Cardiac fibroblast (primary cell): Measurements from ENCODE around the gene ZNF362.

Experiments
- DNase-seq, 2 donors: peaks; one replicate each; pipeline versions ENCODE4 v3.0.0 to v3.0.0-alpha.2; 2010; ENCODE audit warnings: low read depth in 2 of 2
- H3K4me3 ChIP-seq, 2 donors: replicated peaks in 1 of 2; 1 replicate in 1 of 2; 2 replicates in 1 of 2; pipeline ENCODE4 v1.5.1; 2011; ENCODE audit warnings: low read depth in 2 of 2, low read length in 2 of 2, mild to moderate bottlenecking in 2 of 2, moderate library complexity in 1 of 2
- CTCF ChIP-seq: IDR thresholded peaks from one replicate; pipeline ENCODE4 v1.5.1; 2011; ENCODE audit warnings: low read depth, mild to moderate bottlenecking, low read length, inconsistent platforms

ZNF362 gene

DNA sequence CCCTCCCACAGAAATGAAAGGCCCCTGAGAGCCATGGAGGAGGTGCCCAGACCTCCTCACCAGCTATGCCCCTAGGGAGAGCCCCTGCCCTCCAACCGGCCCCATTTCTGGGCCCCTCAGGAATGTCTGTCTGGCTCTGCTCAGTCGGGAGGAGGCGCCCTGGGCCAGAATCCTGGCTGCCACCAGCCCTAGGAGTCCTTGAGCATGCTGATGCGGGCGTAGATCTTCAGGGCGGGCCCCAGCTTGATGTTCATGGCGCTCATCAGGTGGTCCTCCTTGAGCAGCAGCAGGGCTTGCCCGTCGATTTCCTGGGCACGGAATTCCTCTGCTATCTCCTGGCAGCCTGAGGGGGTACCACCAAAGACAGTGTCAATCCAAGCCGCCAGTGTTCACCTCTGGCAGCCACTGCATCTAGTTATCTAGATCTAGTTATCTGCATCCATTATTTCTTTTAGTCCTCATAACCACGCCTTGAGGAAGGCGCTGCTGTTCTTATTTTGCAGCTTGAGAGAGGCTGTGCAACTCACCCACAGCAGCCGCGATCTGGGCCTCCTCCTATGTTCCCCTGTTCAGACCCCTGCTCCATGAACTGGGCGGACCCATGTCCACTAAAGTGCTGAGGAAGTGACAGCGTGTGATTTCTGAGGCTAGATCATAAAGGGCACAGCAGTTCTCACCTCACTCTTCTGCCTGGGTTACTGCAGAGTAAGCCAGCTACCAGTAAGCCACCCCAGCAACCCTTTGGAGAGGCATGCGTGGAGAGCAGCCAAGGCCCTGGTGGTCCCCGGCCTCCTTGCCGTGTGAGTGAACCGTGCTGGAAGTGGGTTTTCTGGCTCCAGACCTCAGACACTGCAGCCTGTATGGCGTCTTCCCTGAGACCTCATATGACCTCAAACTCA is 68.6 kb downstream of the ZNF362 start:
- no peak for TF ChIP-seq CTCF
- no peak for DNase-seq
- no peak overlapping the region for H3K4me3 ChIP-seq

DNA sequence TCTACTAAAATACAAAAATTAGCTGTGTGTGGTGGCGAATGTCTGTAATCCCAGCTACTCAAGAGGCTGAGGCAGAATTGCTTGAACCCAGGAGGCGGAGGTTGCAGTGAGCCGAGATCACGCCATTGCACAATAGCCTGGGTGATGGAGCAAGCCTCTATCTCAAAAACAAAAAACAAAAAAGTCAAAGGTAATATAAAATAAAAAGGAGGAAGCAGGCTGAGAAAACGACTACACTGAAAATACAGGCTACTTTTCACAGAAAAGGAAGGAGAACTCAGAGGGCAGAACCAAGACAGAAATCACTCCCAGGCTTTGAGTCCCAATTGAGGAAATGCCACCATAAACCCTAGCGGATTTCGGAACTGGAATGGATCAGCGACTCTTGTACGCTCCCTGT is 70.5 kb downstream of the ZNF362 start:
- no peak for TF ChIP-seq CTCF
- no peak for DNase-seq

GRCh38 chr1:33327587-33328325 is 71.5 kb downstream of the ZNF362 start:
- no peak for TF ChIP-seq CTCF
- H3K4me3 ChIP-seq: no peak overlapping the region
- DNase-seq: peak; percentile 95 to 99

More for the DNA sequence above, 70.5 kb downstream of the ZNF362 start:
- no peak overlapping the region for H3K4me3 ChIP-seq

GRCh38 chr1:33328817-33329216 is 72.5 kb downstream of the ZNF362 start:
- no peak for DNase-seq
- no peak overlapping the region for H3K4me3 ChIP-seq
- TF ChIP-seq CTCF: no peak

- H3K4me3 ChIP-seq: no peak overlapping the region
- TF ChIP-seq CTCF: no peak
- DNase-seq: no peak
These were observed 73.5 kb downstream of the ZNF362 start for GRCh38 chr1:33329600-33330305.

DNA sequence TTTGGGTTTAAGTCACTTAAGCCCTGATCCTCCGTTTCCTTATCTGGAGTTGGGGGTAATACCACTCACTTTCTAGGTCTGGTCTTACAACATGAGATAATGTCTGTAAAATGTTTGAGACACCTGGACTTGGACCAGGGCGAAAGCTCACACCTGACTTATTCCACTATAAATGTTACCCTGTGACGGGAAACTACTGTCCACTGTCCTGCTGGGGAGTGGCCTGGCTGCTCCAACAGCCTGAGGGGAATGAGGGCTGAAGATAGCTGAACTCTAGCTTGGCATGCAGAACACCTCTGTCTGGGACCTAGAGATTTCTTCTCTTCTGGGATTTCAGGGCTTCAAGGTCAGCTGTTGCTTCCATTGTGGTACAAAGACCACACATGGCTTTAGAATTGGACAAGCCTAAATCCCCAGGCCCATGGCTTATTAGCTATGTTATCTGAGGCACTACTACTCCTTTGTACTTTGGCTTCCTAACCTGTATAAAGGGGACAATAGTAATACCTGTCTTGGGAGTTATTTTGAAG is 74.1 kb downstream of the ZNF362 start:
- DNase-seq: no peak
- no peak overlapping the region for H3K4me3 ChIP-seq
- no peak for TF ChIP-seq CTCF
